Parathyroid adenoma (tissue), 2 donors: ENCODE data around the gene ANTXR1.

Experiments used
- H2AFZ ChIP-seq: fragments of 300-600 bp; sonication (generic); one replicate; pipeline ENCODE4 v1.7.0; 2017; ENCODE audit warnings: antibody characterized with exemption, mild to moderate bottlenecking
- H3K27ac ChIP-seq: fragments of 300-600 bp; sonication (generic); one replicate; pipeline ENCODE4 v1.7.0; 2017
- H3K27me3 ChIP-seq: fragments of 300-600 bp; sonication (generic); one replicate; pipeline ENCODE4 v1.7.0; 2017; ENCODE audit warnings: low read length; ENCODE audit not compliant: control insufficient read depth, insufficient read depth
- H3K36me3 ChIP-seq: fragments of 300-600 bp; sonication (generic); one replicate; pipeline ENCODE4 v1.7.0; 2017; ENCODE audit warnings: low read length; ENCODE audit not compliant: control insufficient read depth, insufficient read depth
- H3K4me1 ChIP-seq: fragments of 300-600 bp; sonication (generic); one replicate; pipeline ENCODE4 v1.7.0; 2017; ENCODE audit warnings: control low read depth
- H3K4me2 ChIP-seq: fragments of 300-600 bp; sonication (generic); one replicate; pipeline ENCODE4 v1.7.0; 2017; ENCODE audit warnings: low read length
- H3K4me3 ChIP-seq: fragments of 300-600 bp; sonication (generic); one replicate; pipeline ENCODE4 v1.7.0; 2017; ENCODE audit warnings: low read depth, low read length
- H3K79me2 ChIP-seq: fragments of 300-600 bp; sonication (generic); one replicate; pipeline ENCODE4 v1.7.0; 2017; ENCODE audit warnings: control low read depth
- H3K9ac ChIP-seq: fragments of 300-600 bp; sonication (generic); one replicate; pipeline ENCODE4 v1.7.0; 2017; ENCODE audit warnings: mild to moderate bottlenecking
- H3K9me3 ChIP-seq: fragments of 300-600 bp; sonication (generic); one replicate; pipeline ENCODE4 v1.7.0; 2017; ENCODE audit warnings: low read length; ENCODE audit not compliant: control insufficient read depth
- CTCF ChIP-seq: fragments of 300-600 bp; sonication (generic); IDR thresholded peaks from one replicate; pipeline ENCODE4 v1.7.0; 2017; ENCODE audit warnings: antibody characterized with exemption, mild to moderate bottlenecking
- donor health status: primary hyperparathyroidism.

Gene ANTXR1

GRCh38 chr2:69043736-69044400, 30.9 kb downstream of the ANTXR1 start:
- H3K27ac ChIP-seq, result no peak overlapping the region

GRCh38 chr2:69046221-69046662, 33.3 kb downstream of the ANTXR1 start:
- no peaks in the 10 kb centered on the region for H3K9me3 ChIP-seq
- H2AFZ ChIP-seq, result peak overlapping the region; percentile 19
- no peaks in the 10 kb centered on the region for H3K36me3 ChIP-seq
- H3K27ac ChIP-seq, result no peak overlapping the region
- H3K9ac ChIP-seq, result no peak overlapping the region
- TF ChIP-seq CTCF, result no peak
- H3K4me1 ChIP-seq, result peaks cover 8% of the 10 kb centered on the region
- no peaks in the 10 kb centered on the region for H3K27me3 ChIP-seq
- H3K4me2 ChIP-seq, result no peak overlapping the region
- no peak overlapping the region for H3K4me3 ChIP-seq
- H3K79me2 ChIP-seq, result no peaks in the 10 kb centered on the region

More at GRCh38 chr2:69043736-69044400, 30.9 kb downstream of the ANTXR1 start:
- Histone ChIP-seq H3K79me2 (no peaks in the 10 kb centered on the region), H3K27me3 (no peaks in the 10 kb centered on the region), H2AFZ (no peak overlapping the region), H3K4me1 (peaks cover 8% of the 10 kb centered on the region), H3K4me2 (no peak overlapping the region), H3K9me3 (no peaks in the 10 kb centered on the region), H3K4me3 (no peak overlapping the region), H3K9ac (no peak overlapping the region), H3K36me3 (no peaks in the 10 kb centered on the region)
- no peak for TF ChIP-seq CTCF

GRCh38 chr2:69047625-69048145, 34.7 kb downstream of the ANTXR1 start:
- H2AFZ ChIP-seq, result no peak overlapping the region
- H3K4me2 ChIP-seq, result no peak overlapping the region
- no peaks in the 10 kb centered on the region for H3K27me3 ChIP-seq
- H3K4me1 ChIP-seq, result peaks cover 8% of the 10 kb centered on the region
- H3K9ac ChIP-seq, result no peak overlapping the region
- H3K9me3 ChIP-seq, result no peaks in the 10 kb centered on the region
- H3K79me2 ChIP-seq, result no peaks in the 10 kb centered on the region
- H3K4me3 ChIP-seq, result no peak overlapping the region
- H3K36me3 ChIP-seq, result no peaks in the 10 kb centered on the region
- no peak for TF ChIP-seq CTCF
- H3K27ac ChIP-seq, result no peak overlapping the region

GRCh38 chr2:69050802-69051201, 37.8 kb downstream of the ANTXR1 start:
- TF ChIP-seq CTCF, result no peak
- no peak overlapping the region for H3K9ac ChIP-seq
- peaks cover 7% of the 10 kb centered on the region for H3K4me1 ChIP-seq
- H3K36me3 ChIP-seq, result no peaks in the 10 kb centered on the region
- H2AFZ ChIP-seq, result no peak overlapping the region
- no peaks in the 10 kb centered on the region for H3K9me3 ChIP-seq
- H3K4me3 ChIP-seq, result no peak overlapping the region
- H3K27ac ChIP-seq, result no peak overlapping the region
- no peaks in the 10 kb centered on the region for H3K27me3 ChIP-seq
- no peak overlapping the region for H3K4me2 ChIP-seq
- peaks cover 3% of the 10 kb centered on the region for H3K79me2 ChIP-seq
